Epithelial cell of esophagus (primary cell): ENCODE data around the gene PEX11A.

Source experiments
- DNase-seq: peaks from one replicate; pipeline ENCODE4 v3.0.0; 2010; ENCODE audit warnings: low read depth
- H3K4me3 ChIP-seq: 2 replicates; pipeline ENCODE4 v1.5.1; 2011; ENCODE audit warnings: mild to moderate bottlenecking, low read length, control low read depth
- TF ChIP-seq, protein P1 (sequence below): IDR thresholded peaks from 2 replicates; pipeline ENCODE4 v1.5.1; 2011; ENCODE audit warnings: low read depth, mild to moderate bottlenecking, low read length, control low read depth, inconsistent platforms; ENCODE audit not compliant: insufficient read depth; ENCODE audit errors: missing control alignments

Gene PEX11A

DNA sequence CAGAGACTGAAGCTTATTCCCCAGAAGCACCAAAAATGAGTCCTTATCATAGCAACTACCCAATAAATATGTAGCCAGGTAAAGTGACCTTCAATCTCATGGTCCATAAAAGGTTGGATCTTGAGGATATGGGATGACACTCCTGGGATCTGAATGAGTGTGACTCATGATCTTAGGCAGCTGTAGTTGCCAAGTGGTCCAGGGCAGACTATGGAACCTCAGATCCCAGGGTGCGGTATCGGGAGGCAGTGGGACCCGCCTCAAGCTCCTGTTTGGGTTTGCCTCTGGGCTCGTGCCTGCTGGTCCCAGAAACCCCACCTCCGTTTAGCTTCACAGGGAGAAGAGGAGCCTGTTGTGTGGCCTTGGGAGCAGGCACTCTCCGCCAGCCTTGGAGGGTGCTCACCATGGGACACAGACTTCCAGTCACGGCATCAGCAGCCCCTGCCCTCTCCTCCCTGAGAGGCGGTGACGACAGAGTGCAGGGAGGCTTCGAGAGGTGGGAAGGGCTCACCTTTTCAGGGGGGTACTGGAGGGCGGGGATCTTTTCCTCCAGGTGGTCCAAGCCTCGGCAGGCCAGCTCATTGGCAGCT lies 19.5 kb downstream of the PEX11A start:
- DNase-seq, result no peak
- TF ChIP-seq, protein P1, sequence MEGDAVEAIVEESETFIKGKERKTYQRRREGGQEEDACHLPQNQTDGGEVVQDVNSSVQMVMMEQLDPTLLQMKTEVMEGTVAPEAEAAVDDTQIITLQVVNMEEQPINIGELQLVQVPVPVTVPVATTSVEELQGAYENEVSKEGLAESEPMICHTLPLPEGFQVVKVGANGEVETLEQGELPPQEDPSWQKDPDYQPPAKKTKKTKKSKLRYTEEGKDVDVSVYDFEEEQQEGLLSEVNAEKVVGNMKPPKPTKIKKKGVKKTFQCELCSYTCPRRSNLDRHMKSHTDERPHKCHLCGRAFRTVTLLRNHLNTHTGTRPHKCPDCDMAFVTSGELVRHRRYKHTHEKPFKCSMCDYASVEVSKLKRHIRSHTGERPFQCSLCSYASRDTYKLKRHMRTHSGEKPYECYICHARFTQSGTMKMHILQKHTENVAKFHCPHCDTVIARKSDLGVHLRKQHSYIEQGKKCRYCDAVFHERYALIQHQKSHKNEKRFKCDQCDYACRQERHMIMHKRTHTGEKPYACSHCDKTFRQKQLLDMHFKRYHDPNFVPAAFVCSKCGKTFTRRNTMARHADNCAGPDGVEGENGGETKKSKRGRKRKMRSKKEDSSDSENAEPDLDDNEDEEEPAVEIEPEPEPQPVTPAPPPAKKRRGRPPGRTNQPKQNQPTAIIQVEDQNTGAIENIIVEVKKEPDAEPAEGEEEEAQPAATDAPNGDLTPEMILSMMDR, result no peak
- no peak overlapping the region for H3K4me3 ChIP-seq

DNA sequence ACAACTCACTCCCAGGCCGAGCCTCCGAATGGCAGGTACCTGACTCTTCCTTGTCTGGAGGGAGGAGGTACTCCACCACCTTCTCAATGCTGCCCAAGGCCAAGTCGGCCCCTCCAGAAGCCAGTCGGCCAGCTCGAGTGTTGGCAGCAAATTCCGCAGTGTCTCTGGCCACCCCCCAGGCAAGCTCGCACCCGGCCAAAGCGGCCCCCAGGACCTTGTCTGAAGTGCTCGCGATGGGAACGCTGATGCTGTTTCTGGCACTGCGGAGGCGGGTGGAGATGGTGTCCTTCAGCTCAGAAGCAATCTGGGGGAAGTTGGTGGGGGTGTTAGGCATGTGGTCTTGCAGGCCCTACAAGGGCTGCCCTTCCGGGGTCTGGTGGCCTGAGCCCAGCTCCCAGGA lies 20.6 kb downstream of the PEX11A start:
- TF ChIP-seq, protein P1, result no peak
- no peak overlapping the region for H3K4me3 ChIP-seq
- no peak for DNase-seq

DNA sequence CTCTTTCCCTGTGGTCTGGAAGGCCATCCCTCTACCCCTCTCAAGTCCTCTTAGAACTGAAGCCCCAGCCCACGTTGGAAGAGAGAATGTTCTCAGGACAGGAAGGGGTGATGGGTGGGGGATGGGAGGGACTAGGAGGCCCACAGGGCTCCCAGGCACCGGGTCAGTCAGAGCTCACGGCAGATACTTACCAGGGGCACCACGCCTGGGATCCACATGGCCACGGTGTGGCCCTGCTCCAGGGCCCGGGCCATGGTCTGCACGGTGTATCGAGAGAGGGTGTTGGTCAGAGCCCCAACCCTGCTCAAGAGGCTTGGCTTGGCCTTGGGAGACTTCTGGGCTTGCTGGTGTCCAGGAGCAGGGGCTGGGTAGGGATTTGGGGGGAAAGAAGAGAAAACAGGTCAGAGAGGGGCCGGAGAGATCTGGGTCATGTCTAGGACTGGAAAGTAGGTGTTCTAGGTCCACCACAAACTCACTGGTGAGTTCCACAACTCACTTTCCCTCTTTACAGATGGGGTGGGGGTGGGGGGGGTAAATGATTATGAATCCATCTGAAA lies 21.2 kb downstream of the PEX11A start:
- no peak overlapping the region for H3K4me3 ChIP-seq
- TF ChIP-seq, protein P1, result no peak
- DNase-seq, result no peak

DNA sequence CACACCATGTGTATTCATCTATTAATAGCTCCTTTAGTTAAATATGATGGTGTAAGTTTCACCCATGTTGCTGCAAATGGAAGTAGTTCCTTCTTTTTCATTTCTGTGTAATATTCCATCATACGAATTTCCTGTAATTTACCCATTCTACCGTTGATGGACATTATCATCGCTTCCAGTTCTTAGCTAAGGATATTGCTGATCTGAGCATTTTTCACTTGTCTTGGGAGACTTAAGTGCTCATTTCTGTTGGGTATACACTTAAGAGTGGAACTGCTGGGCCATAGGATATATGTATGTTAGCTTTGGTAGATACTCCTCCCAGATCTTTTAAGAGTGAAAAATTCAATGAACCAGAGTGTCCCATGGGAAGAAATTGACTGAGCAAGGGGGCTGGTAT lies 22.4 kb downstream of the PEX11A start:
- no peak for DNase-seq
- H3K4me3 ChIP-seq, result no peak overlapping the region
- TF ChIP-seq, protein P1, result no peak

DNA sequence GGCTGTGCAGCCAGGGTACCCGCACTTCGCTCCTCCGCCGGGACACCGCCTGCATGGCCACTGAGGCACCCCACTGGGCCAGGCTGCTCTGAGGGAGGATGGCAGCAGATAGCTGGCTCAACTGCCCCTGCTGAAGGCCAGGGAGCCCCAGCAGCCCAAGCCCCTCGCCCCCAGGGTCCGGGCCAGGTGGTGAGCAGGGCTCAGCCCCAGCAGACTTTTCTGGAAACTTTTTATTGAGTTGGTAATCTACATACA lies 22.9 kb downstream of the PEX11A start:
- DNase-seq, result no peak
- no peak overlapping the region for H3K4me3 ChIP-seq
- TF ChIP-seq, protein P1, result no peak

DNA sequence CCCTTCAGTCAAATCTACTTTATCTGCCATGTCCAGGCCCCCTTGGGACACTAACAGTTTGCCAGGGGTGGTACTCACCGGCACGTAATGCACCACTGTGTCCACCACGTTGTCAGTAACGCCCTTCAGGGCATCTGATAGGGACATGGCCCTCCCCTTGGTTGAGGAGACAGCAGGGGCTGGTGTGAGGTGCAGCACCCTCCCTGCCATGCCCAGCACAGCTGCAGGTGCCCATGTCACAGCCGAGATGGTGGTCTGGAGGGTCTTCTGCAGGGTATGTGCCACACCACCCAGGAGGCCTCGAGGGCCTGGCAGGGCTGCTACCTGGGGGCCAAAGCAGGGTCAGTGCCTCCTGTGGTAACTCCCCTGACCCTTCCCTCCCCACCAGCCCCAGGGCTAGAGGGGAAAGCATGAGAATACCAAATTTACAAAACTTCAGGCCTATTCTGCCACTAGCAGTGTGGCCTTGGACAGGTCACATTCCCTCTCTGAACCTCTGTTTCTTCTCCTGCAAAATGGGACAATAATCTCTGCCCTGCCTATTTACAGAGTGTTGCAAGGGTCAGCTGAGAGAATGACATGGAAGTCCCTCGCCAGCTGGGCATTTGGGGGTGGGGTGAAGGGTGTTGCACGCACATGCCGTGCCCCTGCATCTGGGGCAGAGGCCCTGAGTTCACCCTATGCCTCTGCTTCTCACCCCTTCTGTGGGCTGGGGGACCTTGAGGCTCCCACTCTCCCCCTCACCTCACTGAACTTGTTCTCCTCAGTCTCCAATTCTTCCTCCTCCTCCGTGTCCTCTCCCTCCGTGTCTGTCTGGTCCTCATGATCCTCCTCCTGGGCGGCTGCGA lies 23.5 kb downstream of the PEX11A start:
- H3K4me3 ChIP-seq, result no peak overlapping the region
- TF ChIP-seq, protein P1, result no peak
- no peak for DNase-seq
